ENCODE results near the gene REC114.

DNA sequence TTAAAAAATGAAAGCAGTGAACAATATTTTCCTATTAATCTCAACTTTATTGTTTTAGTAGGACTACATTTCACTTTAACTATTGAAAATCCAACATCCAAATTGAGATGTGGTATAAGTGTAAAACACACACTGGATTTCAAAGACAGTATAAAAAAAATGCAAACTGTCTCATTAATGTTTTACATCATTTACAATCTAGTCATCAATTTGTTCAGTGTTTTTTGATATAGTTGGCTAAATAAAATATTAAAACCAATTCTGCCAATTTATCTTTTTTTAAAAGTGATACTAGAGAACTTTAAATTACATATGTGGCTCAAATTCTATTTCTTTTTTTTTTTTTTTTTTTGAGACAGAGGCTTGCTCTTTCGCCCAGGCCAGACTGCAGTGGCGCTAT, 95.2 kb downstream of the REC114 start:
- TF ChIP-seq, protein P1, sequence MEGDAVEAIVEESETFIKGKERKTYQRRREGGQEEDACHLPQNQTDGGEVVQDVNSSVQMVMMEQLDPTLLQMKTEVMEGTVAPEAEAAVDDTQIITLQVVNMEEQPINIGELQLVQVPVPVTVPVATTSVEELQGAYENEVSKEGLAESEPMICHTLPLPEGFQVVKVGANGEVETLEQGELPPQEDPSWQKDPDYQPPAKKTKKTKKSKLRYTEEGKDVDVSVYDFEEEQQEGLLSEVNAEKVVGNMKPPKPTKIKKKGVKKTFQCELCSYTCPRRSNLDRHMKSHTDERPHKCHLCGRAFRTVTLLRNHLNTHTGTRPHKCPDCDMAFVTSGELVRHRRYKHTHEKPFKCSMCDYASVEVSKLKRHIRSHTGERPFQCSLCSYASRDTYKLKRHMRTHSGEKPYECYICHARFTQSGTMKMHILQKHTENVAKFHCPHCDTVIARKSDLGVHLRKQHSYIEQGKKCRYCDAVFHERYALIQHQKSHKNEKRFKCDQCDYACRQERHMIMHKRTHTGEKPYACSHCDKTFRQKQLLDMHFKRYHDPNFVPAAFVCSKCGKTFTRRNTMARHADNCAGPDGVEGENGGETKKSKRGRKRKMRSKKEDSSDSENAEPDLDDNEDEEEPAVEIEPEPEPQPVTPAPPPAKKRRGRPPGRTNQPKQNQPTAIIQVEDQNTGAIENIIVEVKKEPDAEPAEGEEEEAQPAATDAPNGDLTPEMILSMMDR (IDR thresholded peaks at IDR 0.05), result no peak
- no peak for TF ChIP-seq ZFX (IDR thresholded peaks at IDR 0.05; ENCODE audit: borderline replicate concordance)
